ENCODE measurements around the gene MRPL32. TPM values are rescaled to one million over a fixed set of nuclear protein-coding genes. Genes with fewer than 3 reads are reported as not detected.

MRPL32 gene
- total and polyA plus RNA-seq, 2 of the 13 experiments (the other 11 are each of a cell fraction or from before 2014, with no cell fraction given), result 39.0 to 81.2 TPM

GRCh38 chr7:42952328-42952727 lies 20.2 kb downstream of the MRPL32 start:
- Histone ChIP-seq H3K4me3 (replicated peaks in 1 of 3; ENCODE audit: insufficient read depth in 1 of 3, low read depth in 2 of 3, low read length in 3 of 3) (no peak overlapping the region), H3K36me3 (replicated peaks in 1 of 2; ENCODE audit: control insufficient read depth in 1 of 2, insufficient read depth in 2 of 2, low read length in 2 of 2) (no peaks in the 10 kb centered on the region), H3K79me2 (ENCODE audit: insufficient read depth, low read length) (no peaks in the 10 kb centered on the region), H3K4me1 (ENCODE audit: insufficient read depth, low read length) (no peaks in the 10 kb centered on the region), H3K4me2 (ENCODE audit: low read depth, low read length) (no peak overlapping the region), H3K9ac (ENCODE audit: insufficient read depth, low read depth, low read length) (no peak overlapping the region), H4K20me1 (ENCODE audit: insufficient read depth, low read length) (no peaks in the 10 kb centered on the region), H3K27ac (ENCODE audit: extremely low read length, insufficient read depth, low read length) (no peak overlapping the region), H2AFZ (ENCODE audit: low read length) (no peak overlapping the region), H3K9me3 (ENCODE audit: low read length) (peaks cover 4% of the 10 kb centered on the region; the same call in 1 of the 2 replicates), H3K27me3 (ENCODE audit: control insufficient read depth in 1 of 2, insufficient read depth in 2 of 2, low read length in 2 of 2) (no peaks in the 10 kb centered on the region)
- in situ Hi-C loops (cut with HindIII; ENCODE audit: extremely low pct_ligation_motif_present, low pct_unique_long_range_greater_than_20kb) (no loop called here), intact Hi-C loops (cut with micrococcal nuclease; ENCODE audit: unreplicated experiment) (no loop called here)
- ChIA-PET POLR2A (no interaction called here), CTCF (ENCODE audit: low intra/inter-chr PET ratio, low total read pairs) (no interaction called here)
- DNase-seq (ENCODE audit: low spot score) (no peak), ATAC-seq (no peak), FAIRE-seq (no peak)
- WGBS (ENCODE audit: low lambda C conversion rate), result 2% methylated on average over 4 of the region's 4 CpGs
- no TSS peak for BruUV-seq (replicated peaks)
- TF ChIP-seq ZNF501 (CRISPR knock-in tag; IDR thresholded peaks at IDR 0.05) (no peak), ZNF691 (CRISPR knock-in tag; IDR thresholded peaks at IDR 0.05; ENCODE audit: borderline replicate concordance, low read depth) (no peak), FOXJ3 (CRISPR knock-in tag; IDR thresholded peaks at IDR 0.05; ENCODE audit: borderline replicate concordance) (no peak), DBP (CRISPR knock-in tag; IDR thresholded peaks at IDR 0.05; ENCODE audit: not compliant biosample characterization) (no peak), GATAD1 (CRISPR knock-in tag; IDR thresholded peaks at IDR 0.05) (no peak), ZNF136 (CRISPR knock-in tag; IDR thresholded peaks at IDR 0.05; ENCODE audit: low read depth) (no peak), SAP130 (CRISPR knock-in tag; IDR thresholded peaks at IDR 0.05; ENCODE audit: low read depth) (no peak), CHD2 (IDR thresholded peaks at IDR 0.05; ENCODE audit: low read depth, low read length) (no peak), RFXANK (CRISPR knock-in tag; IDR thresholded peaks at IDR 0.05) (no peak), ZFP1 (CRISPR knock-in tag; IDR thresholded peaks at IDR 0.05) (no peak), TBX2 (CRISPR knock-in tag; IDR thresholded peaks at IDR 0.05; ENCODE audit: borderline replicate concordance) (no peak), ARID3A (IDR thresholded peaks at IDR 0.05; ENCODE audit: low read depth, low read length) (no peak)
